Gastrocnemius medialis (tissue), 4 donors: Measurements from ENCODE around the gene RRP8. TPM values are rescaled to one million over a fixed set of nuclear protein-coding genes. Genes with fewer than 3 reads are reported as not detected.

Source experiments
- ATAC-seq, 2 donors: fragments of 150-250 bp; one replicate each; pipeline ENCODE4 v1.9.1; 2016
- DNase-seq, 2 donors: peaks; one replicate each; pipeline ENCODE4 v3.0.0-alpha.2; 2019
- H3K27ac ChIP-seq, 4 donors: fragments of 200-600 bp; sonication (generic); 1 replicate in 1 of 4; 2 replicates in 3 of 4; pipeline ENCODE4 v1.5.1; 2016 to 2018; ENCODE audit warnings: mild to moderate bottlenecking in 2 of 4, moderate library complexity in 1 of 4
- H3K27me3 ChIP-seq, 3 donors: fragments of 200-600 bp; sonication (generic) in 2 of 3; 1 replicate in 1 of 3; 2 replicates in 2 of 3; pipeline versions ENCODE4 v1.5.1 to v1.6.0; 2016 to 2019; ENCODE audit warnings: mild to moderate bottlenecking in 1 of 3, moderate library complexity in 1 of 3
- H3K36me3 ChIP-seq, 2 donors: fragments of 200-600 bp; sonication (generic) in 1 of 2; one replicate each; pipeline ENCODE4 v1.5.1; 2017 to 2018
- H3K4me1 ChIP-seq, 2 donors: fragments of 200-600 bp; sonication (generic) in 1 of 2; one replicate each; pipeline ENCODE4 v1.5.1; 2016 to 2017; ENCODE audit warnings: mild to moderate bottlenecking in 2 of 2
- H3K4me3 ChIP-seq, 4 donors: fragments of 200-600 bp; sonication (generic) in 3 of 4; 1 replicate in 1 of 4; 2 replicates in 3 of 4; pipeline ENCODE4 v1.5.1; 2016 to 2019; ENCODE audit warnings: mild to moderate bottlenecking in 2 of 4
- H3K9me3 ChIP-seq, 3 donors: fragments of 200-600 bp; sonication (generic) in 2 of 3; 1 replicate in 1 of 3; 2 replicates in 2 of 3; pipeline ENCODE4 v1.5.1; 2016 to 2019
- CTCF ChIP-seq, 5 experiments: fragments of 450-650 bp in 3 of 5; fragments of 200-600 bp in 2 of 5; sonication (generic) in 2 of 5; IDR thresholded peaks in 4 of 5; conservative IDR thresholded peaks in 1 of 5; 1 replicate in 4 of 5; 2 replicates in 1 of 5; pipeline ENCODE4 v1.5.1; 2016 to 2019; ENCODE audit warnings: antibody characterized with exemption in 5 of 5, mild to moderate bottlenecking in 3 of 5, moderate library complexity in 3 of 5
- POLR2A ChIP-seq, 2 donors: fragments of 450-650 bp; IDR thresholded peaks; one replicate each; pipeline ENCODE4 v1.6.1; 2017; ENCODE audit warnings: antibody characterized with exemption in 2 of 2, mild to moderate bottlenecking in 2 of 2, moderate library complexity in 2 of 2
- in situ Hi-C, 4 donors: fragments of 200-750 bp; cut with MboI; loops; one replicate each; pipeline versions ENCODE4 v1.15.0 to v1.8.0; 2017; ENCODE audit warnings: low sequenced_read_pairs in 4 of 4
- intact Hi-C: fragments of 100-400 bp; cut with DNase I; formaldehyde crosslinking; loops from one replicate; pipeline ENCODE4 v1.15.1; 2023; ENCODE audit warnings: low total_unique reads
- total RNA-seq, 4 donors: library from RNA; depleted of rRNA; stranded (reverse); fragments of >200 nt; gene quantifications; one replicate each; pipeline versions ENCODE4 v1.1.0 to v1.2.3, GENCODE V29; 2016

RRP8 gene
- total RNA-seq, 4 donors from 2014 or later = 10.9 to 25.7 (median 14.9) TPM

- Histone ChIP-seq H3K36me3 (no peaks in the 10 kb centered on the region), H3K9me3 (no peaks in the 10 kb centered on the region), H3K4me3 (no peak overlapping the region), H3K27me3 (no peaks in the 10 kb centered on the region), H3K4me1 (peaks cover 7 to 15% of the 10 kb centered on the region in 2 donors), H3K27ac (no peak overlapping the region)
- TF ChIP-seq POLR2A (IDR thresholded peaks at IDR 0.05) = no peak
- TF ChIP-seq CTCF (IDR thresholded peaks at IDR 0.05 in 4 of 5, conservative IDR thresholded peaks at IDR 0.05 in 1 of 5) = no peak
- no peak for ATAC-seq
- in situ Hi-C loops (no loop called here), intact Hi-C loops (no loop called here)
- DNase-seq = no peak
Observed at GRCh38 chr11:6631361-6631890, 28.0 kb upstream of the RRP8 start.

- in situ Hi-C loops (no loop called here), intact Hi-C loops (no loop called here)
- H3K27ac ChIP-seq = no peak overlapping the region
- no peaks in the 10 kb centered on the region for H3K36me3 ChIP-seq
- H3K27me3 ChIP-seq = no peaks in the 10 kb centered on the region
- peaks cover under 1 to 8% of the 10 kb centered on the region in 2 donors for H3K4me1 ChIP-seq
- ATAC-seq = no peak
- H3K4me3 ChIP-seq = no peak overlapping the region
- H3K9me3 ChIP-seq = no peaks in the 10 kb centered on the region
- TF ChIP-seq CTCF (IDR thresholded peaks at IDR 0.05 in 4 of 5, conservative IDR thresholded peaks at IDR 0.05 in 1 of 5) = no peak
- no peak for TF ChIP-seq POLR2A (IDR thresholded peaks at IDR 0.05)
- no peak for DNase-seq
Observed at GRCh38 chr11:6630632-6631291, 27.3 kb upstream of the RRP8 start.

DNA sequence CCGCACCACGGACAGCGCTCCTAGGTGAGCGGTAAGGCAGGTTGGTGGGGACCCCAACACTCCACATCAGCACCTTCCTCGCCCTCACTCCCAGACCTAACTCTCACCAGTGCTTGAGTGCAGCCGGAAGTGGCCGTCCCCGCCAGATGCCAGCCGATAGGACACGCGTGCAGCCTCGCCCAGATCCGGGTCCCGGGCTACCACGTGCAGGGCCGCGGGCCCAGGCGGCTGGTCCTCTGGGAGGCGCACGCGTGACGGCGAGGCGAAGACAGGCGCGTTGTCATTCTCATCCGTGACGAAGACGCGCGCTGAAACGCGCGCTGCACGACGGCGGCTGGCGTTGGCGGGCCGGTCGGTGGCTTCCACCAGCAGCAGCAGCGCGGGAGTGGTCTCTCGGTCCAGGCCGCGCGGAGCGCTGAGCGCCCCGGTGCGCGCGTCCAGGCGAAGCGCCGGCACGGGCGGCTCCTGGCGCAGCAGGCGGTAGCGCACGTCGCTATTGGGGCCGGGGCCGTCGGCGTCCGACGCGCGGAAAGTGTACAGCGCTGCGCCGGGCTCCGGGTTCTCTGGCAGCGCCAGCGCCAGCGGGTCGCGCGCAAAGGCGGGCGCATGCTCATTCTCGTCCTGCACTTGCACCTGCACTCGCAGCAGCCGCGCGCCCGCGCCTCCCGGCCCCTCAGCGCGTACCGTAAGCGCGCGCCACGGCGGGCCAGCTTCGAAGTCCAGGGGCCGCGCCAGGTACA is 26.6 kb upstream of the RRP8 start:
- no peaks in the 10 kb centered on the region for H3K27me3 ChIP-seq
- in situ Hi-C loops = no loop called here
- peaks cover 0 to 1% of the 10 kb centered on the region in 2 donors for H3K4me1 ChIP-seq
- H3K9me3 ChIP-seq = no peaks in the 10 kb centered on the region
- no peak for DNase-seq
- TF ChIP-seq CTCF (IDR thresholded peaks at IDR 0.05 in 4 of 5, conservative IDR thresholded peaks at IDR 0.05 in 1 of 5) (no peak), POLR2A (IDR thresholded peaks at IDR 0.05) (no peak)
- H3K27ac ChIP-seq = no peak overlapping the region
- H3K4me3 ChIP-seq = no peak overlapping the region
- no peak for ATAC-seq
- intact Hi-C loops = no loop called here
- H3K36me3 ChIP-seq = no peaks in the 10 kb centered on the region

GRCh38 chr11:6629573-6629891 is 26.1 kb upstream of the RRP8 start:
- Histone ChIP-seq H3K9me3 (no peaks in the 10 kb centered on the region), H3K27me3 (no peaks in the 10 kb centered on the region), H3K4me1 (no peaks in the 10 kb centered on the region), H3K36me3 (no peaks in the 10 kb centered on the region), H3K27ac (no peak overlapping the region), H3K4me3 (no peak overlapping the region)
- in situ Hi-C loops = no loop called here
- no peak for DNase-seq
- ATAC-seq = no peak
- no peak for TF ChIP-seq POLR2A (IDR thresholded peaks at IDR 0.05)
- no peak for TF ChIP-seq CTCF (IDR thresholded peaks at IDR 0.05 in 4 of 5, conservative IDR thresholded peaks at IDR 0.05 in 1 of 5)
- intact Hi-C loops = no loop called here
